ENCODE data around the gene SLC35D1.

DNA sequence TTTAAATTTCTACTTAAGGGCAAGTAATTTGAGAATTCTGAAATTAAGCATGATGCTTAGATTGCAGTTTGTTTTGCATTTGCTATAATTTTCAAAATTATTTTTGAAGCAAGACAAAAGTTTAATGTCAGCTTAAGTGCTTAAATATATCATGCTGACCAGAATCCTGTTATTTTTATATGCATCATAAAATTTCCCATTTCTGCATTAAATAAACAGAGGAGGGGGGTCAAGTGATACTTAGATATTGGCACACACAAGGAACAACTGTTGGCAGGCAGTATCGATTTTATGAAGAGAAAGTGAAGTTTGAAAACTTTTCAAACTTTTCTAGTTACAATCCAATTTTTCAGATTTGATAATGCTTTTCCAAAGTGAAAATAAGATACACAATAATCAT, 68.1 kb downstream of the SLC35D1 start:
- TF ChIP-seq EZH2phosphoT487 (IDR thresholded peaks at IDR 0.05; ENCODE audit: low read depth) = no peak
- TF ChIP-seq, protein P1, sequence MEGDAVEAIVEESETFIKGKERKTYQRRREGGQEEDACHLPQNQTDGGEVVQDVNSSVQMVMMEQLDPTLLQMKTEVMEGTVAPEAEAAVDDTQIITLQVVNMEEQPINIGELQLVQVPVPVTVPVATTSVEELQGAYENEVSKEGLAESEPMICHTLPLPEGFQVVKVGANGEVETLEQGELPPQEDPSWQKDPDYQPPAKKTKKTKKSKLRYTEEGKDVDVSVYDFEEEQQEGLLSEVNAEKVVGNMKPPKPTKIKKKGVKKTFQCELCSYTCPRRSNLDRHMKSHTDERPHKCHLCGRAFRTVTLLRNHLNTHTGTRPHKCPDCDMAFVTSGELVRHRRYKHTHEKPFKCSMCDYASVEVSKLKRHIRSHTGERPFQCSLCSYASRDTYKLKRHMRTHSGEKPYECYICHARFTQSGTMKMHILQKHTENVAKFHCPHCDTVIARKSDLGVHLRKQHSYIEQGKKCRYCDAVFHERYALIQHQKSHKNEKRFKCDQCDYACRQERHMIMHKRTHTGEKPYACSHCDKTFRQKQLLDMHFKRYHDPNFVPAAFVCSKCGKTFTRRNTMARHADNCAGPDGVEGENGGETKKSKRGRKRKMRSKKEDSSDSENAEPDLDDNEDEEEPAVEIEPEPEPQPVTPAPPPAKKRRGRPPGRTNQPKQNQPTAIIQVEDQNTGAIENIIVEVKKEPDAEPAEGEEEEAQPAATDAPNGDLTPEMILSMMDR (IDR thresholded peaks at IDR 0.05; ENCODE audit: low read depth, low read length) = no peak

Data from OCI-LY3 (cell line).